Measurements from ENCODE around the gene TMEM95. TPM values are rescaled to one million over a fixed set of nuclear protein-coding genes. Genes with fewer than 3 reads are reported as not detected.
"Not testable (repeated sequence)": the region's sequence is repeated elsewhere in the genome, so short reads cannot be mapped to it uniquely, and the experiment has no call there.

TMEM95 gene
- total RNA-seq, 1 donor from 2014 or later, result not detected

DNA sequence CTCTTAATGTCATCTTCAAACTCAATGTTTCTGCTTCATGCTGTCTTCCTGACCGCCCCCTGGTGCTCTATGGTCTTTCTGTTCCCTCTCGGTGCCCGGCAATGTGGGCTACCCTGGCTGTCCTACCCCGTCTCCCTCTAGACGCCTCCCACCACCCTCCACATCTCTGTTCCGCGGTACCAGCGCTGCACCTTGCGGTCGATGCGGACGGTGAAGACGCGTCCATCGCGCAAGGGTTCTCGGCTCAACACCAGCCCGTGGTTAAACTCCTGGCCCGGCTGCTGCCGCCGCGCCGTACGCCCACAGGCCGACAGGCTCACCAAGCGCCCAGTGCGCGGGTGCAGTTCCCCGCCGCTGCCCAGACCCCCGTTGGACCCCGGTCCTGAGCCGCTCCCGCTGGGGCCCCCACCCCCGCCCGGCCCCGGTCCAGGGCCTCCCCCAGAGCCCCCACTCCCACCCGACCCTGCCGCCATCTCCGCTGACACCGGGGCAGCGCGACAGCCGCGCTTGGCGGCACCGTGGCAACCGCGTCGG, 26.0 kb upstream of the TMEM95 start, which contains the start of gene NEURL4:
Gene NEURL4, minus strand, starts transcription at position 496 of the 534 bp plus-strand sequence. Its CDS starts 23 bp downstream, at position 473.
- Mint-ChIP-seq H3K4me3 (ENCODE audit: low read depth) (peak within 1 kb of the TSS; percentile 95), H3K27me3 (no peaks in the 10 kb centered on the region), H3K9me3 (ENCODE audit: low read depth) (no peaks in the 10 kb centered on the region), H3K36me3 (ENCODE audit: insufficient read depth) (peaks cover 2% of the 10 kb centered on the region), H3K27ac (peak within 1 kb of the TSS; percentile 98), H3K4me1 (ENCODE audit: low read depth) (peaks cover 11% of the 10 kb centered on the region)
- peak; percentile 37 for DNase-seq (ENCODE audit: low spot score, unreplicated experiment)
- TF ChIP-seq, protein P1, sequence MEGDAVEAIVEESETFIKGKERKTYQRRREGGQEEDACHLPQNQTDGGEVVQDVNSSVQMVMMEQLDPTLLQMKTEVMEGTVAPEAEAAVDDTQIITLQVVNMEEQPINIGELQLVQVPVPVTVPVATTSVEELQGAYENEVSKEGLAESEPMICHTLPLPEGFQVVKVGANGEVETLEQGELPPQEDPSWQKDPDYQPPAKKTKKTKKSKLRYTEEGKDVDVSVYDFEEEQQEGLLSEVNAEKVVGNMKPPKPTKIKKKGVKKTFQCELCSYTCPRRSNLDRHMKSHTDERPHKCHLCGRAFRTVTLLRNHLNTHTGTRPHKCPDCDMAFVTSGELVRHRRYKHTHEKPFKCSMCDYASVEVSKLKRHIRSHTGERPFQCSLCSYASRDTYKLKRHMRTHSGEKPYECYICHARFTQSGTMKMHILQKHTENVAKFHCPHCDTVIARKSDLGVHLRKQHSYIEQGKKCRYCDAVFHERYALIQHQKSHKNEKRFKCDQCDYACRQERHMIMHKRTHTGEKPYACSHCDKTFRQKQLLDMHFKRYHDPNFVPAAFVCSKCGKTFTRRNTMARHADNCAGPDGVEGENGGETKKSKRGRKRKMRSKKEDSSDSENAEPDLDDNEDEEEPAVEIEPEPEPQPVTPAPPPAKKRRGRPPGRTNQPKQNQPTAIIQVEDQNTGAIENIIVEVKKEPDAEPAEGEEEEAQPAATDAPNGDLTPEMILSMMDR (IDR thresholded peaks at IDR 0.05; ENCODE audit: unreplicated experiment), result peak; percentile 10

DNA sequence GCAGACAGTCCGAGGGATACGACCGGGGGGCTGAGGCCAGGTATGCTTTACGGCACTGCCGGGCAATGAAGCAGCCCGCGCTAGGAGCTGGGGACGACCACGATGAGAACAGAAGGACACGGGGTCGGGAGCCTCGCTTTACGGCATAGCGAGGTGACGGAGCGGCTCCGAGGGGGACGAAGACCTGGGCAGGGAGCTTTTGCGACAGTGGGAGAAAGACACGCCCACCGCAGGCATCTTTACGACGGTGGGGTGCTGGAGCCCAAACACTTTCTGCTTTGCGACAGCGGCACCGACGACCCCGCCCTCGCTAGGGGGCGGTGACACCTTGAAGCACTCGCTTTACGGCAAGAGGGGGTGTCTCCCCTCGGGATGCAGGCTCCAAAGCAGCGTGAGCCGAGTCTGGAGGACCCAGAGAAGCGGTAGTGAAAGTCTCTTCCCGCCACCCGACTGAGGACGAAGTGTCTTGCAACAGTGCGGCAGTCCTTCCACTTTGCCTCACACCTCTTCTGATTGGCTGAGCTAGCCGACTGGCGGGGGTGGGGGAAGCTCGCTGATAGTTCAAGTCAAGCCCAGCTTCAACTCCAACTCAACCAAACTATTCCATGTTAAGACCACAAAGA, 25.5 kb upstream of the TMEM95 start:
- Mint-ChIP-seq H3K9me3 (ENCODE audit: low read depth) (no peaks in the 10 kb centered on the region), H3K4me3 (ENCODE audit: low read depth) (peak overlapping the region; percentile 95), H3K4me1 (ENCODE audit: low read depth) (peaks cover 11% of the 10 kb centered on the region), H3K27ac (peak overlapping the region; percentile 98), H3K27me3 (no peaks in the 10 kb centered on the region), H3K36me3 (ENCODE audit: insufficient read depth) (no peaks in the 10 kb centered on the region)
- DNase-seq (ENCODE audit: low spot score, unreplicated experiment), result peak; percentile 95
- TF ChIP-seq, protein P1 (IDR thresholded peaks at IDR 0.05; ENCODE audit: unreplicated experiment), result peak; percentile 16

DNA sequence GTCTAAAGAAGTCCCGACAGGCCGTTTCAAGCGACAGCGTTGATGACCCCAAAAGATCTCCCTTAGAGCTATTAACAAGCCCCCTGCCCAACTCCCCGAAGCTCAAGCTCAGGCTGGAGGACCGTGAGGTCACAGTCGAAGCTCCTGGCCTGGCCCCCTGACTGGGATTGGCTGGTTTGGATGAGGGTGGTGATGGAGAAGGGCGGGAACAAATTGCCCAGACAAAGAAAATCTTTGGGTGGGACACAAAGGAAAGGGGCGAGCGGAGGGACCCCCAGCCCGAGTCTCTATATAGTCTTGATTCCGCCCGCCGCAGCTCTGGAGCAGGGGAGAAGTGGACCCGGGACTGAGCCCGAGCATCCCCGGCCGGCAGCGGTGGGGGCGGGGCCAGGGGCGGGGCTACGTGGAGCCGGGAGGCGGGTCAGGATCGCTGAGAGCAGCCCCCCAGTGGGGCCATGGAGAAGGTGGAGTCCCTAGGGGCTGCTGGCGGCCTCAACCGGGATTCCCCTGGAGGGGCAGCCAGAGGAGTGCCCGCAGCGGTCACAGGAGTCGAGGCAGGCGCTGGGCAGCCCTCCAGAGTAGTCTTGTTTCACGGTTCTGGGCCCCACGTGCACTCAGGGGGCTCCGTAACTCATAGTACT, 24.8 kb upstream of the TMEM95 start:
- H3K27ac Mint-ChIP-seq, result peak overlapping the region; percentile 98
- TF ChIP-seq, protein P1 (IDR thresholded peaks at IDR 0.05; ENCODE audit: unreplicated experiment), result no peak
- no peaks in the 10 kb centered on the region for H3K9me3 Mint-ChIP-seq (ENCODE audit: low read depth)
- peaks cover 11% of the 10 kb centered on the region for H3K4me1 Mint-ChIP-seq (ENCODE audit: low read depth)
- no peaks in the 10 kb centered on the region for H3K36me3 Mint-ChIP-seq (ENCODE audit: insufficient read depth)
- DNase-seq (ENCODE audit: low spot score, unreplicated experiment), result peak; percentile 64
- peak overlapping the region; percentile 95 for H3K4me3 Mint-ChIP-seq (ENCODE audit: low read depth)
- no peaks in the 10 kb centered on the region for H3K27me3 Mint-ChIP-seq

DNA sequence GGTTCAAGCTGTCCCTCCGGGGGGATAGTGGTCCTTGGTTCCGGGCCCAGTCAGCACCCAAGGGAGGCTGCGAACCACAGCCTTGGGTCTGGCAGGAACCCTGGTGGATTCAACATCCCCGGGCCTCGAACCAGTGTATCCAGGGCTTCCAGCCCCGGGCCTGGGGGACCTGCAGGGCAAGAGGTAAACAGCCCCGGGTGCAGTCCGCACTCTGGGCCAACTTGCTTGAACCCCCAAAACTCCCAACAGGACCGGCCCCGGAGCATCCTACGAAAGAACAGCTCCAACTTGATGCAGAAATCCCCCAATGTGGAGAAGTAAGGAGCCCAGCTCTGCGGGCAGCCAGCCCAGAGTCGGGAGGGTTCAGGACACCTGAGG, 24.3 kb upstream of the TMEM95 start:
- H3K27ac Mint-ChIP-seq, result peak overlapping the region; percentile 16
- TF ChIP-seq, protein P1 (IDR thresholded peaks at IDR 0.05; ENCODE audit: unreplicated experiment), result no peak
- no peaks in the 10 kb centered on the region for H3K9me3 Mint-ChIP-seq (ENCODE audit: low read depth)
- peaks cover 11% of the 10 kb centered on the region for H3K4me1 Mint-ChIP-seq (ENCODE audit: low read depth)
- no peak for DNase-seq (ENCODE audit: low spot score, unreplicated experiment)
- no peaks in the 10 kb centered on the region for H3K36me3 Mint-ChIP-seq (ENCODE audit: insufficient read depth)
- H3K4me3 Mint-ChIP-seq (ENCODE audit: low read depth), result peak overlapping the region; percentile 95
- no peaks in the 10 kb centered on the region for H3K27me3 Mint-ChIP-seq

DNA sequence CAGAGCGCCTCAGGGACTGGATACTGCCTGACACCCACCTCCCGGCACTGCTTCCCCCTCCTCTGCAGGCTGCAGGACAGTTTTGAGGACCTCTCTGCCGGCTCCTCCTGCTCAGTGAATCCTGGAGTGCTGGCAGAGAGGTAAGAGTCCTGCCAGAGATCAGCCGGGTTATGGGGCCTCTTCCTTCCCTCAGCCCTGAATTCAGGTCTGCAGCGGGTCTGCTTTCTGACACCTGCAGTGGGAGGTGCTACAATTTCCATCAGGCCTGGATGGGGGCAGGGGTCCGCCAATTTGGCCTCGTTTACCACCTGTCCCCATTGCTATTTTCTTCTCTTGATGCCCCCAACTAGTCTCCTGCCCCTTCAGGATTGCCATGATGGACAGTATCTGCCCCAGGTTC, 22.8 kb upstream of the TMEM95 start:
- no peak overlapping the region for H3K4me3 Mint-ChIP-seq (ENCODE audit: low read depth)
- TF ChIP-seq, protein P1 (IDR thresholded peaks at IDR 0.05; ENCODE audit: unreplicated experiment), result no peak

DNA sequence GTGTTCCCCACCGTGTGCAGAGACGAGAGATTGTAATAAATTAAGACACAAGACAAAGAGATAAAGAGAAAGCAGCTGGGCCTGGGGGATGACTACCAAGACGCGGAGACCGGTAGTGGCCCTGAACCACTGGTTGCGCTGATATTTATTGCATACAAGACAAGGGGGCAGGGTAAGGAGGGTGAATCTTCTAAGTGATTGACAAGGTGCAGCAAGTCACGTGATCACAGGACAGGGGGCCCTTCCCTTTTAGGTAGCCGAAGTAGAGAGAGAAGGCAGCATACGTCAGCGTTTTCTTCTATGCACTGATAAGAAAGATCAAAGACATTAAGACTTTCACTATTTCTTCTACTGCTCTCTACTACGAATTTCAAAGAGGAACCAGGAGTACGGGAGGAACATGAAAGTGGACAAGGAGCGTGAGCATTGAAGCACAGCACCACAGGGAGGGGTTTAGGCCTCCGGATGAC, 22.3 kb upstream of the TMEM95 start:
- H3K27ac Mint-ChIP-seq, result peak overlapping the region; percentile 60
- H3K4me3 Mint-ChIP-seq (ENCODE audit: low read depth); H3K36me3 Mint-ChIP-seq (ENCODE audit: insufficient read depth); H3K9me3 Mint-ChIP-seq (ENCODE audit: low read depth); DNase-seq (ENCODE audit: low spot score, unreplicated experiment); H3K27me3 Mint-ChIP-seq: not testable (repeated sequence)
- H3K4me1 Mint-ChIP-seq (ENCODE audit: low read depth), result peaks cover 11% of the 10 kb centered on the region

More for the DNA sequence above, 22.8 kb upstream of the TMEM95 start:
- Mint-ChIP-seq H3K27ac (no peak overlapping the region), H3K4me1 (ENCODE audit: low read depth) (peaks cover 11% of the 10 kb centered on the region), H3K9me3 (ENCODE audit: low read depth) (no peaks in the 10 kb centered on the region), H3K27me3 (peaks cover under 1% of the 10 kb centered on the region), H3K36me3 (ENCODE audit: insufficient read depth) (no peaks in the 10 kb centered on the region)
- no peak for DNase-seq (ENCODE audit: low spot score, unreplicated experiment)
